K562 (cell line): ENCODE data around the gene SYNE2. TPM values are rescaled to one million over a fixed set of nuclear protein-coding genes. Genes with fewer than 3 reads are reported as not detected.

Experiments
- ATAC-seq: fragments of 200-7000 bp; cut with Tn5 transposase; 3 replicates; pipeline ENCODE4 v1.9.1; 2020; ENCODE audit warnings: moderate library complexity
- BruUV-seq: library from RNA; stranded (reverse); fragments of 400-500 nt; replicated peaks from 2 replicates; lab custom pipeline; 2021; lab: Mats Ljungman, UMichigan
- CTCF ChIA-PET: fragments of 300-600 bp; formaldehyde crosslinking; extraction: SDS; loops from one replicate; lab custom pipeline; 2021; ENCODE audit warnings: low intra/inter-chr PET ratio; lab: Yijun Ruan, JAX
- POLR2A ChIA-PET: fragments of 300-600, 350-650 bp; sonication (Branson Sonifier 250); formaldehyde crosslinking; extraction: SDS; loops from one replicate; lab custom pipeline; 2021; ENCODE audit warnings: antibody characterized with exemption, inconsistent platforms; lab: Yijun Ruan, JAX
- DNase-seq, 4 experiments: peaks; one replicate each; pipeline versions ENCODE4 v3.0.0 to v3.0.0-alpha.2; 2011 to 2018; ENCODE audit warnings: low spot score in 3 of 4, mixed read lengths in 3 of 4; ENCODE audit errors: extremely low read depth in 1 of 4
- FAIRE-seq: peaks from 2 replicates; lab custom pipeline; 2011; peaks lifted over from hg19 to GRCh38; lab: Jason Lieb, UNC
- H2AFZ ChIP-seq: 2 replicates; pipeline ENCODE4 v1.6.0; 2011; ENCODE audit warnings: low read depth, low read length, control low read depth, inconsistent platforms
- H3K27ac ChIP-seq: fragments of 200-600 bp; 3 replicates; pipeline ENCODE4 v1.8.0; 2011; ENCODE audit warnings: low read depth, mild to moderate bottlenecking, control low read depth, inconsistent platforms, low read length, moderate library complexity, mixed read lengths; ENCODE audit errors: extremely low read depth
- H3K27me3 ChIP-seq, 2 experiments: fragments of 300-600 bp in 1 of 2; 2 replicates in 1 of 2; 3 replicates in 1 of 2; pipeline versions ENCODE4 v1.6.0 to v1.8.0; 2011; ENCODE audit warnings: inconsistent platforms in 2 of 2, low read length in 2 of 2, mild to moderate bottlenecking in 1 of 2, mixed read lengths in 1 of 2, moderate library complexity in 1 of 2; ENCODE audit not compliant: control insufficient read depth in 2 of 2, insufficient read depth in 2 of 2
- H3K36me3 ChIP-seq: fragments of 300-600 bp; 3 replicates; pipeline ENCODE4 v1.8.0; 2011; ENCODE audit warnings: mild to moderate bottlenecking, low read length, inconsistent platforms; ENCODE audit not compliant: control insufficient read depth, insufficient read depth
- H3K4me1 ChIP-seq, 2 experiments: fragments of 200-600 bp in 1 of 2; replicated peaks in 1 of 2; 2 replicates in 1 of 2; 3 replicates in 1 of 2; pipeline versions ENCODE4 v1.5.1 to v1.8.0; 2011; ENCODE audit warnings: inconsistent platforms in 2 of 2, low read length in 2 of 2, mild to moderate bottlenecking in 1 of 2, mixed read lengths in 1 of 2, moderate library complexity in 1 of 2; ENCODE audit not compliant: control insufficient read depth in 2 of 2, insufficient read depth in 2 of 2
- H3K4me2 ChIP-seq: 2 replicates; pipeline ENCODE4 v1.6.1; 2011; ENCODE audit warnings: low read length, control low read depth, inconsistent platforms, mixed read lengths; ENCODE audit not compliant: insufficient read depth
- H3K4me3 ChIP-seq: fragments of 200-600 bp; sonication (generic), shearing (Covaris generic); 2 replicates; pipeline ENCODE4 v1.5.1; 2016; ENCODE audit warnings: control low read depth, inconsistent platforms
- H3K79me2 ChIP-seq: fragments of 200-600 bp; 3 replicates; pipeline ENCODE4 v1.8.0; 2011; ENCODE audit warnings: low read length, inconsistent platforms; ENCODE audit not compliant: control insufficient read depth, insufficient read depth
- H3K9ac ChIP-seq, 2 experiments: 2 replicates each; pipeline versions ENCODE4 v1.6.0 to v1.6.1; 2011; ENCODE audit warnings: low read depth in 2 of 2, low read length in 2 of 2, control low read depth in 1 of 2, inconsistent platforms in 1 of 2, mild to moderate bottlenecking in 1 of 2, mixed read lengths in 1 of 2; ENCODE audit not compliant: insufficient read depth in 1 of 2
- H3K9me1 ChIP-seq: one replicate; pipeline ENCODE4 v1.6.0; 2011; ENCODE audit warnings: inconsistent platforms, mild to moderate bottlenecking, low read length, moderate library complexity; ENCODE audit not compliant: control insufficient read depth, insufficient read depth
- H3K9me3 ChIP-seq: replicated peaks from 2 replicates; pipeline ENCODE4 v1.5.1; 2011; ENCODE audit warnings: low read depth, low read length, inconsistent platforms; ENCODE audit not compliant: control insufficient read depth, insufficient read depth
- H4K20me1 ChIP-seq: replicated peaks from 2 replicates; pipeline ENCODE4 v1.6.1; 2011; ENCODE audit warnings: low read length, inconsistent platforms, mixed read lengths; ENCODE audit not compliant: control insufficient read depth, insufficient read depth
- ATF7 ChIP-seq: fragments of 450-650 bp; IDR thresholded peaks from 2 replicates; pipeline ENCODE4 v1.7.1; 2014; ENCODE audit warnings: mild to moderate bottlenecking, moderate library complexity
- BHLHE40 ChIP-seq: IDR thresholded peaks from 2 replicates; pipeline ENCODE4 v1.6.1; 2011; ENCODE audit warnings: low read length, improper control_type of control experiment
- CEBPB ChIP-seq: fragments of 450-650 bp; IDR thresholded peaks from 2 replicates; pipeline ENCODE4 v1.6.1; 2016; ENCODE audit warnings: missing genetic modification characterization, missing compliant biosample characterization
- FOXA3 ChIP-seq, 2 experiments: fragments of 450-650 bp in 1 of 2; sonication (generic) in 1 of 2; formaldehyde crosslinking; IDR thresholded peaks in 1 of 2; conservative IDR thresholded peaks in 1 of 2; 2 replicates each; pipeline versions ENCODE4 v1.4.0 to v1.8.0; 2020 to 2022; ENCODE audit warnings: mild to moderate bottlenecking in 2 of 2, missing genetic modification reagents in 1 of 2
- HDAC3 ChIP-seq: fragments of 450-650 bp; IDR thresholded peaks from 2 replicates; pipeline ENCODE4 v1.6.1; 2018; ENCODE audit warnings: borderline replicate concordance, mild to moderate bottlenecking, moderate library complexity; ENCODE audit not compliant: partially characterized antibody
- JUND ChIP-seq, 2 experiments: IDR thresholded peaks; 2 replicates in 1 of 2; 3 replicates in 1 of 2; pipeline ENCODE4 v1.6.1; 2011; ENCODE audit warnings: borderline replicate concordance in 2 of 2, low read depth in 2 of 2, low read length in 2 of 2, improper control_type of control experiment in 1 of 2, missing biosample characterization in 1 of 2, missing genetic modification characterization in 1 of 2, missing genetic modification reagents in 1 of 2
- MAFG ChIP-seq: fragments of 450-650 bp; conservative IDR thresholded peaks from 2 replicates; pipeline ENCODE4 v1.6.1; 2016; ENCODE audit warnings: missing genetic modification characterization, missing compliant biosample characterization
- SLC30A9 ChIP-seq: fragments of 250-450 bp; sonication (Bioruptor Pico); IDR thresholded peaks from 2 replicates; pipeline ENCODE4 v1.8.0; 2022; ENCODE audit warnings: mild to moderate bottlenecking, moderate library complexity
- ZFP36 ChIP-seq: fragments of 150-350 bp; IDR thresholded peaks from 2 replicates; pipeline ENCODE4 v1.6.1; 2018; ENCODE audit warnings: low read length, low read depth; ENCODE audit not compliant: partially characterized antibody
- ZNF12 ChIP-seq: sonication (generic); formaldehyde crosslinking; IDR thresholded peaks from 2 replicates; pipeline ENCODE4 v1.4.0; 2020; ENCODE audit warnings: mild to moderate bottlenecking, missing genetic modification reagents
- ZNF551 ChIP-seq: fragments of 250-450 bp; sonication (Bioruptor Pico); IDR thresholded peaks from 2 replicates; pipeline ENCODE4 v1.5.0; 2021; ENCODE audit warnings: mild to moderate bottlenecking, moderate library complexity
- WGBS: fragments of 100-300 bp; shearing (Covaris generic); methylation state at CpG from one replicate; pipeline ENCODE4 v1.1.6; 2016; ENCODE audit warnings: low coverage, mixed read lengths; ENCODE audit not compliant: insufficient coverage; ENCODE audit errors: missing lambda C conversion rate; 5-methylcytosine and 5-hydroxymethylcytosine counted together
- in situ Hi-C: fragments of 300-500 bp; cut with MboI; formaldehyde crosslinking; loops from 4 replicates; pipeline ENCODE4 v1.15.0; 2018; ENCODE audit warnings: inconsistent platforms, mixed read lengths
- intact Hi-C: fragments of 100-400 bp; cut with micrococcal nuclease; formaldehyde crosslinking; loops from 2 replicates; pipeline ENCODE4 v1.14.2; 2022
- polyA plus RNA-seq, 8 experiments: library from polyadenylated mRNA; depleted of rRNA in 4 of 8; stranded (reverse) in 5 of 8; unstranded in 3 of 8; fragments of >200 nt; fragmentation: Nextera tagmentation in 2 of 8; fragmentation: Illumina TruSeq in 1 of 8; extraction: Ambion mirVana in 2 of 8; extraction: Trizol in 1 of 8; gene quantifications; 2 replicates each; pipeline versions ENCODE4 v1.2.1 to v1.2.3, GENCODE V29; 2011 to 2014; ENCODE audit warnings: inconsistent platforms in 1 of 8, missing spikeins in 1 of 8
- total RNA-seq, 7 experiments: library from RNA; depleted of rRNA in 6 of 7; stranded (reverse); fragments of >200 nt in 6 of 7; fragmentation: Illumina TruSeq in 2 of 7; extraction: Trizol in 2 of 7; gene quantifications; 2 replicates each; pipeline versions ENCODE4 v1.2.1 to v1.2.3, GENCODE V29; 2011 to 2021; ENCODE audit warnings: low replicate concordance in 1 of 7
- TF ChIP-seq, protein P1 (sequence below): fragments of 450-650 bp; formaldehyde crosslinking; IDR thresholded peaks from 2 replicates; pipeline ENCODE4 v1.4.0; 2020; ENCODE audit warnings: mild to moderate bottlenecking, moderate library complexity
- TF ChIP-seq, protein P2 (sequence below): fragments of 450-650 bp; IDR thresholded peaks from 2 replicates; pipeline ENCODE4 v1.6.1; 2017; ENCODE audit warnings: antibody characterized with exemption, mild to moderate bottlenecking

The SYNE2 gene
- total and polyA plus RNA-seq, 9 of the 15 experiments (the other 6 are each of a cell fraction or from before 2014, with no cell fraction given) = 0.06 to 0.53 (median 0.11) TPM

DNA sequence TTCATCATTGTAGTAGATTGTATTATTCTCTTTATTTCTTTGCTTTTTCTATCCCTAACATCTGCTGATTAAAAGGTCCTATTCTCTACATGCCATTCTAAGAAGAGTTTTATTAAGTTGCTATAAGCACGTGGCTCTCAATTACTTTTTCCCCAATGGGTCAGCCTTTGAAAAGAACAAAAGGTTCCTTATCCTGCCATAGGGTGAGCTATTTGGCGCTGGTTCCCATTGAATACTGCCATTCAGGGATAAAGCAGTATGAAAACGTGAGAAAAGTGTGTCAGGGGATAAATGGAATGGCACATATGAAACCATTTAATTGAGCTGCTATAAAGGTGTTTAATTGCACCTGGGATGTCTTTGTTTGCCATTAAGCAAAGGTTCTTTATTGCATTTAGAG is 80.9 kb downstream of the SYNE2 start:
- Histone ChIP-seq H3K9ac (no peak overlapping the region), H3K4me1 (no peaks in the 10 kb centered on the region), H2AFZ (no peak overlapping the region), H3K4me3 (no peak overlapping the region), H3K27me3 (no peaks in the 10 kb centered on the region; a peak in 1 of 5 replicates), H3K9me1 (no peaks in the 10 kb centered on the region), H3K79me2 (no peaks in the 10 kb centered on the region), H3K9me3 (no peaks in the 10 kb centered on the region), H3K4me2 (no peak overlapping the region), H3K36me3 (no peaks in the 10 kb centered on the region), H3K27ac (no peak overlapping the region), H4K20me1 (no peaks in the 10 kb centered on the region)
- CTCF ChIA-PET = no interaction called here
- FAIRE-seq = no peak
- DNase-seq = no peak
- no peak for ATAC-seq
- intact Hi-C loops (no loop called here), in situ Hi-C loops (no loop called here)
- WGBS = 0% methylated on average over 3 of the region's 3 CpGs
- POLR2A ChIA-PET = no interaction called here
- no TSS peak for BruUV-seq
- no peak for TF ChIP-seq ZNF12 (CRISPR knock-in tag)
- TF ChIP-seq, protein P1, sequence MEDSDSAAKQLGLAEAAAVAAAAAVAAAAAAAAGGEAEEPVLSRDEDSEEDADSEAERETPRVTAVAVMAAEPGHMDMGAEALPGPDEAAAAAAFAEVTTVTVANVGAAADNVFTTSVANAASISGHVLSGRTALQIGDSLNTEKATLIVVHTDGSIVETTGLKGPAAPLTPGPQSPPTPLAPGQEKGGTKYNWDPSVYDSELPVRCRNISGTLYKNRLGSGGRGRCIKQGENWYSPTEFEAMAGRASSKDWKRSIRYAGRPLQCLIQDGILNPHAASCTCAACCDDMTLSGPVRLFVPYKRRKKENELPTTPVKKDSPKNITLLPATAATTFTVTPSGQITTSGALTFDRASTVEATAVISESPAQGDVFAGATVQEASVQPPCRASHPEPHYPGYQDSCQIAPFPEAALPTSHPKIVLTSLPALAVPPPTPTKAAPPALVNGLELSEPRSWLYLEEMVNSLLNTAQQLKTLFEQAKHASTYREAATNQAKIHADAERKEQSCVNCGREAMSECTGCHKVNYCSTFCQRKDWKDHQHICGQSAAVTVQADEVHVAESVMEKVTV (CRISPR knock-in tag) = no peak
- no peak for TF ChIP-seq HDAC3
- TF ChIP-seq FOXA3 (CRISPR knock-in tag; conservative IDR thresholded peaks at IDR 0.05 in 1 of 2, IDR thresholded peaks at IDR 0.05 in 1 of 2) = no peak
- TF ChIP-seq ZNF551 (CRISPR knock-in tag) = no peak
- TF ChIP-seq, protein P2, sequence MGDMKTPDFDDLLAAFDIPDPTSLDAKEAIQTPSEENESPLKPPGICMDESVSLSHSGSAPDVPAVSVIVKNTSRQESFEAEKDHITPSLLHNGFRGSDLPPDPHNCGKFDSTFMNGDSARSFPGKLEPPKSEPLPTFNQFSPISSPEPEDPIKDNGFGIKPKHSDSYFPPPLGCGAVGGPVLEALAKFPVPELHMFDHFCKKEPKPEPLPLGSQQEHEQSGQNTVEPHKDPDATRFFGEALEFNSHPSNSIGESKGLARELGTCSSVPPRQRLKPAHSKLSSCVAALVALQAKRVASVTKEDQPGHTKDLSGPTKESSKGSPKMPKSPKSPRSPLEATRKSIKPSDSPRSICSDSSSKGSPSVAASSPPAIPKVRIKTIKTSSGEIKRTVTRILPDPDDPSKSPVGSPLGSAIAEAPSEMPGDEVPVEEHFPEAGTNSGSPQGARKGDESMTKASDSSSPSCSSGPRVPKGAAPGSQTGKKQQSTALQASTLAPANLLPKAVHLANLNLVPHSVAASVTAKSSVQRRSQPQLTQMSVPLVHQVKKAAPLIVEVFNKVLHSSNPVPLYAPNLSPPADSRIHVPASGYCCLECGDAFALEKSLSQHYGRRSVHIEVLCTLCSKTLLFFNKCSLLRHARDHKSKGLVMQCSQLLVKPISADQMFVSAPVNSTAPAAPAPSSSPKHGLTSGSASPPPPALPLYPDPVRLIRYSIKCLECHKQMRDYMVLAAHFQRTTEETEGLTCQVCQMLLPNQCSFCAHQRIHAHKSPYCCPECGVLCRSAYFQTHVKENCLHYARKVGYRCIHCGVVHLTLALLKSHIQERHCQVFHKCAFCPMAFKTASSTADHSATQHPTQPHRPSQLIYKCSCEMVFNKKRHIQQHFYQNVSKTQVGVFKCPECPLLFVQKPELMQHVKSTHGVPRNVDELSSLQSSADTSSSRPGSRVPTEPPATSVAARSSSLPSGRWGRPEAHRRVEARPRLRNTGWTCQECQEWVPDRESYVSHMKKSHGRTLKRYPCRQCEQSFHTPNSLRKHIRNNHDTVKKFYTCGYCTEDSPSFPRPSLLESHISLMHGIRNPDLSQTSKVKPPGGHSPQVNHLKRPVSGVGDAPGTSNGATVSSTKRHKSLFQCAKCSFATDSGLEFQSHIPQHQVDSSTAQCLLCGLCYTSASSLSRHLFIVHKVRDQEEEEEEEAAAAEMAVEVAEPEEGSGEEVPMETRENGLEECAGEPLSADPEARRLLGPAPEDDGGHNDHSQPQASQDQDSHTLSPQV = no peak
- no peak for TF ChIP-seq ATF7
- TF ChIP-seq BHLHE40 = no peak
- no peak for TF ChIP-seq JUND (IDR thresholded peaks at IDR 0.05; ENCODE audit: borderline replicate concordance, low read depth, low read length)
- TF ChIP-seq JUND (tag; IDR thresholded peaks at IDR 0.05; ENCODE audit: borderline replicate concordance, low read depth, low read length) = no peak
- TF ChIP-seq MAFG (tag) = no peak
- no peak for TF ChIP-seq CEBPB (tag)
- TF ChIP-seq SLC30A9 (CRISPR knock-in tag) = no peak
- no peak for TF ChIP-seq ZFP36
